Epithelial cell of prostate (primary cell): Measurements from ENCODE around the gene RAG2.
"Not testable (repeated sequence)": the region's sequence is repeated elsewhere in the genome, so short reads cannot be mapped to it uniquely, and the experiment has no call there.

Experiments
- DNase-seq: peaks from one replicate; pipeline ENCODE4 v3.0.0-alpha.2; 2011; ENCODE audit warnings: low read depth, low spot score
- H3K27ac ChIP-seq: fragments of 450-650 bp; 2 replicates; pipeline ENCODE4 v1.5.1; 2017; ENCODE audit warnings: mild to moderate bottlenecking

RAG2 gene

GRCh38 chr11:36558571-36559413 lies 39.2 kb downstream of the RAG2 start:
- DNase-seq = no peak
- H3K27ac ChIP-seq = no peak overlapping the region

GRCh38 chr11:36557991-36558390 lies 40.0 kb downstream of the RAG2 start:
- no peak for DNase-seq
- no peak overlapping the region for H3K27ac ChIP-seq

GRCh38 chr11:36557390-36557789 lies 40.6 kb downstream of the RAG2 start:
- not testable (repeated sequence) for H3K27ac ChIP-seq, DNase-seq

- no peak for DNase-seq
- H3K27ac ChIP-seq = no peak overlapping the region
Observed at GRCh38 chr11:36550385-36551115, 47.5 kb downstream of the RAG2 start.
